C4-2B (cell line): ENCODE results near the gene GFRA1.

Source experiments
- CTCF ChIP-seq: fragments of 450-650 bp; conservative IDR thresholded peaks from 2 replicates; pipeline ENCODE4 v1.5.1; 2017; ENCODE audit warnings: mild to moderate bottlenecking
- ZFX ChIP-seq: fragments of 450-650 bp; IDR thresholded peaks from 2 replicates; pipeline ENCODE4 v1.6.1; 2017

- TF ChIP-seq CTCF = no peak
- TF ChIP-seq ZFX = no peak
Measured at GRCh38 chr10:116049158-116049973, 223.6 kb downstream of the GFRA1 start.
